Glutamatergic neuron (in vitro differentiated cells): ENCODE measurements around the gene FAM184B. TPM values are rescaled to one million over a fixed set of nuclear protein-coding genes. Genes with fewer than 3 reads are reported as not detected.

ENCODE experiments used
- DNase-seq: peaks from one replicate; pipeline ENCODE4 v3.0.0; 2022
- H3K27ac Mint-ChIP-seq: one replicate; pipeline ENCODE4 v1.8.0; 2020; ENCODE audit warnings: mild to moderate bottlenecking, mixed read lengths, inconsistent platforms; ENCODE audit not compliant: unreplicated experiment
- H3K27me3 Mint-ChIP-seq: one replicate; pipeline ENCODE4 v1.8.0; 2020; ENCODE audit warnings: mild to moderate bottlenecking, moderate library complexity, mixed read lengths, inconsistent platforms; ENCODE audit not compliant: unreplicated experiment
- H3K36me3 Mint-ChIP-seq: one replicate; pipeline ENCODE4 v1.8.0; 2020; ENCODE audit warnings: mild to moderate bottlenecking, mixed read lengths, inconsistent platforms; ENCODE audit not compliant: unreplicated experiment
- H3K4me1 Mint-ChIP-seq: one replicate; pipeline ENCODE4 v1.8.0; 2020; ENCODE audit warnings: mild to moderate bottlenecking, low read depth, mixed read lengths, inconsistent platforms; ENCODE audit not compliant: unreplicated experiment
- H3K4me3 Mint-ChIP-seq: one replicate; pipeline ENCODE4 v1.8.0; 2020; ENCODE audit warnings: mild to moderate bottlenecking, mixed read lengths, inconsistent platforms; ENCODE audit not compliant: unreplicated experiment
- H3K9me3 Mint-ChIP-seq: one replicate; pipeline ENCODE4 v1.8.0; 2020; ENCODE audit warnings: mild to moderate bottlenecking, moderate library complexity, mixed read lengths, inconsistent platforms; ENCODE audit not compliant: unreplicated experiment
- CTCF ChIP-seq: fragments of 200-600 bp; sonication (generic); IDR thresholded peaks from one replicate; pipeline ENCODE4 v1.5.0; 2021; ENCODE audit not compliant: partially characterized antibody, unreplicated experiment
- total RNA-seq: library from RNA; stranded (reverse); fragmentation: NEBNext Ultra II Directional; extraction: Animal tissue kit (Norgen Biotek cat#: 25700); gene quantifications from one replicate; pipeline ENCODE4 v1.2.1, GENCODE V29; 2021; ENCODE audit not compliant: unreplicated experiment

The FAM184B gene
- total RNA-seq, 1 donor from 2014 or later, result not detected

GRCh38 chr4:17788956-17789355, 7.5 kb upstream of the FAM184B start:
- no peak for TF ChIP-seq CTCF
- H3K36me3 Mint-ChIP-seq, result no peaks in the 10 kb centered on the region
- no peak overlapping the region for H3K4me3 Mint-ChIP-seq
- no peaks in the 10 kb centered on the region for H3K27me3 Mint-ChIP-seq
- H3K27ac Mint-ChIP-seq, result no peak overlapping the region
- DNase-seq, result no peak
- H3K4me1 Mint-ChIP-seq, result no peaks in the 10 kb centered on the region
- no peaks in the 10 kb centered on the region for H3K9me3 Mint-ChIP-seq

- H3K9me3 Mint-ChIP-seq, result no peaks in the 10 kb centered on the region
- peaks cover 1% of the 10 kb centered on the region for H3K27me3 Mint-ChIP-seq
- H3K36me3 Mint-ChIP-seq, result no peaks in the 10 kb centered on the region
- DNase-seq, result no peak
- H3K4me3 Mint-ChIP-seq, result no peak overlapping the region
- no peaks in the 10 kb centered on the region for H3K4me1 Mint-ChIP-seq
- TF ChIP-seq CTCF, result no peak
- H3K27ac Mint-ChIP-seq, result no peak overlapping the region
These were observed 5.9 kb upstream of the FAM184B start for GRCh38 chr4:17787315-17787714.

- Mint-ChIP-seq H3K36me3 (no peaks in the 10 kb centered on the region), H3K27ac (no peak overlapping the region), H3K4me3 (no peak overlapping the region), H3K27me3 (peaks cover 8% of the 10 kb centered on the region), H3K9me3 (no peaks in the 10 kb centered on the region), H3K4me1 (peaks cover 4% of the 10 kb centered on the region)
- DNase-seq, result no peak
- TF ChIP-seq CTCF, result no peak
These were observed 5.1 kb upstream of the FAM184B start for GRCh38 chr4:17786567-17786966.

- H3K36me3 Mint-ChIP-seq, result no peaks in the 10 kb centered on the region
- no peaks in the 10 kb centered on the region for H3K9me3 Mint-ChIP-seq
- DNase-seq, result no peak
- no peak overlapping the region for H3K4me3 Mint-ChIP-seq
- peaks cover 9% of the 10 kb centered on the region for H3K27me3 Mint-ChIP-seq
- no peak overlapping the region for H3K27ac Mint-ChIP-seq
- TF ChIP-seq CTCF, result no peak
- H3K4me1 Mint-ChIP-seq, result peaks cover 4% of the 10 kb centered on the region
These were observed 4.4 kb upstream of the FAM184B start for GRCh38 chr4:17785858-17786257.

- H3K4me1 Mint-ChIP-seq, result peaks cover 4% of the 10 kb centered on the region
- peaks cover 3% of the 10 kb centered on the region for H3K36me3 Mint-ChIP-seq
- H3K27ac Mint-ChIP-seq, result no peak overlapping the region
- no peak for TF ChIP-seq CTCF
- H3K4me3 Mint-ChIP-seq, result peak overlapping the region; percentile 92
- no peaks in the 10 kb centered on the region for H3K9me3 Mint-ChIP-seq
- no peak for DNase-seq
- H3K27me3 Mint-ChIP-seq, result peaks cover 17% of the 10 kb centered on the region
These were observed 721 bp downstream of the FAM184B start for GRCh38 chr4:17780501-17781299.
